Measurements from ENCODE around the gene KHK. TPM values are rescaled to one million over a fixed set of nuclear protein-coding genes. Genes with fewer than 3 reads are reported as not detected.

Gene KHK
- total RNA-seq, 4 donors from 2014 or later, result 1.8 to 12.0 (median 6.3) TPM

GRCh38 chr2:27053776-27054175 is 32.8 kb upstream of the KHK start:
- Histone ChIP-seq H3K4me3 (no peak overlapping the region), H3K36me3 (peaks cover 0 to 12% (median 4%) of the 10 kb centered on the region in 4 donors), H3K27me3 (no peaks in the 10 kb centered on the region), H3K27ac (no peak overlapping the region), H3K4me1 (peaks cover 7 to 18% (median 16%) of the 10 kb centered on the region in 4 donors), H3K9me3 (no peaks in the 10 kb centered on the region)
- intact Hi-C loops (cut with DNase I; ENCODE audit: low total_unique reads), result loop anchor here (5.0 kb wide), 1 partner anchor 34 kb away; the partner anchor contains the start of gene KHK
- WGBS, 2 donors (ENCODE audit: low coverage in 1 of 2), result 90 to 100% methylated on average over 1 to 8 of the region's 8 CpGs
- TF ChIP-seq CTCF (IDR thresholded peaks at IDR 0.05) (no peak), POLR2AphosphoS5 (IDR thresholded peaks at IDR 0.05) (no peak), POLR2A (IDR thresholded peaks at IDR 0.05) (no peak), EP300 (IDR thresholded peaks at IDR 0.05; ENCODE audit: low read depth) (no peak)
- no peak for DNase-seq
- in situ Hi-C loops (cut with MboI; ENCODE audit: low pct_ligation_motif_present in 1 of 4, low pct_unique_long_range_greater_than_20kb in 1 of 4, low sequenced_read_pairs in 3 of 4), result no loop called here

DNA sequence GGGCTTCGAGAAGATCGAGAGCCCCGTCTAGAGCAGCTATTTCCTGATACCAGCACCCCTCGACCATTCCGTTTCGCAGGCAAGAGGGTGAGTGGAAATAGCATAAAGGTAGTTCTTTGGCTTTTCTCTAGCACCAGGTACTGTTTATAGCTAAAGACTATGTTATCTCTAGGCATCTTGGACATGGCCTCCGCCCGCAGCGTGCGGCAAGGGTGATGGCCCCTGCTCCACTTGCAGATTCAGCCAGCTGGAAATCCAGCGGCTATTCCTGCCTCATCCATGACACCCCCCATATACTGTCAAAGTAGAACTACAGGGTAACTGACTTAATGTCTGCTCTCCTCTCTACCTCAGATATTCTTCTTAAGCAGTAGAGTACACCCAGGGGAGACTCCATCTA is 31.9 kb upstream of the KHK start:
- WGBS, 2 donors (ENCODE audit: low coverage in 1 of 2), result 93 to 100% methylated on average over 2 to 11 of the region's 11 CpGs
- DNase-seq, result no peak
- H3K9me3 ChIP-seq, result no peaks in the 10 kb centered on the region
- H3K4me1 ChIP-seq, result peaks cover under 1 to 11% (median 10%) of the 10 kb centered on the region in 4 donors
- no peaks in the 10 kb centered on the region for H3K27me3 ChIP-seq
- no peak overlapping the region for H3K4me3 ChIP-seq
- H3K36me3 ChIP-seq, result peaks cover 0 to 12% (median 4%) of the 10 kb centered on the region in 4 donors
- no peak overlapping the region for H3K27ac ChIP-seq
- in situ Hi-C loops (cut with MboI; ENCODE audit: low pct_ligation_motif_present in 1 of 4, low pct_unique_long_range_greater_than_20kb in 1 of 4, low sequenced_read_pairs in 3 of 4) (no loop called here), intact Hi-C loops (cut with DNase I; ENCODE audit: low total_unique reads) (loop anchor here (5.0 kb wide), 1 partner anchor 33 kb away; the partner anchor contains the start of gene KHK)
- TF ChIP-seq POLR2AphosphoS5 (IDR thresholded peaks at IDR 0.05), result no peak
- TF ChIP-seq EP300 (IDR thresholded peaks at IDR 0.05; ENCODE audit: low read depth), result no peak
- TF ChIP-seq POLR2A (IDR thresholded peaks at IDR 0.05), result no peak
- TF ChIP-seq CTCF (IDR thresholded peaks at IDR 0.05), result no peak

- Histone ChIP-seq H3K9me3 (no peaks in the 10 kb centered on the region), H3K4me3 (no peak overlapping the region), H3K27me3 (no peaks in the 10 kb centered on the region), H3K27ac (no peak overlapping the region), H3K4me1 (peaks cover 0 to 7% (median 5%) of the 10 kb centered on the region in 4 donors), H3K36me3 (peaks cover 0 to 12% (median 4%) of the 10 kb centered on the region in 4 donors)
- no peak for DNase-seq
- 93 to 100% methylated on average over 2 to 6 of the region's 6 CpGs for WGBS, 2 donors (ENCODE audit: low coverage in 1 of 2)
- in situ Hi-C loops (cut with MboI; ENCODE audit: low pct_ligation_motif_present in 1 of 4, low pct_unique_long_range_greater_than_20kb in 1 of 4, low sequenced_read_pairs in 3 of 4), result no loop called here
- intact Hi-C loops (cut with DNase I; ENCODE audit: low total_unique reads), result no loop called here
- TF ChIP-seq POLR2AphosphoS5 (IDR thresholded peaks at IDR 0.05) (no peak), POLR2A (IDR thresholded peaks at IDR 0.05) (no peak), CTCF (IDR thresholded peaks at IDR 0.05) (no peak), EP300 (IDR thresholded peaks at IDR 0.05; ENCODE audit: low read depth) (no peak)
Observed at GRCh38 chr2:27057184-27057583, 29.4 kb upstream of the KHK start.

DNA sequence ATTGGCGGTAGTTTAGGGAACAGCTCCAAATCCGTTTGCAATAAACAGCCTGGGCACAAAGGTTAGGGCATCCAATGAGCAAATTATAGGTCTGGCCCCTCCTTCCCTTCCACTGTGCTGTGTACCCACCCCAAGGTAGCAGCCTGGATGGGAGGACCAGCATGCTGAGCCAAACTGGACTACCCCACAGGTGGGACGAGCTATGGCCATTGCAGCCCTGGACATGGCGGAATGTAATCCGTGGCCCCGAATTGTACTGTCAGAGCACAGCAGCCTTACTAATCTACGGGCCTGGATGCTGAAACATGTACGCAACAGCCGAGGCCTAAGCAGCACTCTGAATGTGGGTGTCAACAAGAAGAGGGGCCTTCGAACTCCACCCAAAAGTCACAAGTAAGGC is 28.4 kb upstream of the KHK start:
- intact Hi-C loops (cut with DNase I; ENCODE audit: low total_unique reads), result no loop called here
- Histone ChIP-seq H3K4me1 (no peaks in the 10 kb centered on the region), H3K27me3 (no peaks in the 10 kb centered on the region), H3K27ac (no peak overlapping the region), H3K9me3 (no peaks in the 10 kb centered on the region), H3K4me3 (no peak overlapping the region), H3K36me3 (peaks cover 0 to 12% (median 4%) of the 10 kb centered on the region in 4 donors)
- in situ Hi-C loops (cut with MboI; ENCODE audit: low pct_ligation_motif_present in 1 of 4, low pct_unique_long_range_greater_than_20kb in 1 of 4, low sequenced_read_pairs in 3 of 4), result no loop called here
- no peak for TF ChIP-seq EP300 (IDR thresholded peaks at IDR 0.05; ENCODE audit: low read depth)
- no peak for TF ChIP-seq POLR2A (IDR thresholded peaks at IDR 0.05)
- no peak for TF ChIP-seq POLR2AphosphoS5 (IDR thresholded peaks at IDR 0.05)
- TF ChIP-seq CTCF (IDR thresholded peaks at IDR 0.05), result no peak
- WGBS, 2 donors (ENCODE audit: low coverage in 1 of 2), result 89 to 100% methylated on average over 4 to 10 of the region's 10 CpGs
- no peak for DNase-seq
